Jurkat, Clone E6-1 (cell line): Measurements from ENCODE around the gene GJD3.

Source experiments
- DNase-seq: peaks from one replicate; pipeline ENCODE4 v3.0.0-alpha.2; 2011; ENCODE audit warnings: low read depth, low spot score
- H3K4me3 ChIP-seq: 2 replicates; pipeline ENCODE4 v1.5.1; 2011; ENCODE audit warnings: mild to moderate bottlenecking, low read length, control low read depth, moderate library complexity

GJD3 gene

GRCh38 chr17:40316571-40317344 lies 47.8 kb downstream of the GJD3 start:
- no peak for DNase-seq

GRCh38 chr17:40315678-40316570 lies 48.6 kb downstream of the GJD3 start:
- no peak for DNase-seq
- no peak overlapping the region for H3K4me3 ChIP-seq

More at GRCh38 chr17:40316571-40317344, 47.8 kb downstream of the GJD3 start:
- H3K4me3 ChIP-seq, result no peak overlapping the region

- DNase-seq, result no peak
- no peak overlapping the region for H3K4me3 ChIP-seq
Observed at GRCh38 chr17:40315206-40315605, 49.3 kb downstream of the GJD3 start.

GRCh38 chr17:40314584-40314956 lies 50.0 kb downstream of the GJD3 start:
- DNase-seq, result peak; percentile 63

GRCh38 chr17:40313668-40314583 lies 50.6 kb downstream of the GJD3 start:
- DNase-seq, result no peak
- H3K4me3 ChIP-seq, result no peak overlapping the region

More at GRCh38 chr17:40314584-40314956, 50.0 kb downstream of the GJD3 start:
- H3K4me3 ChIP-seq, result no peak overlapping the region
